BE2C (cell line): ENCODE data around the gene CCDC57.

ENCODE experiments used
- DNase-seq: peaks from one replicate; pipeline ENCODE4 v3.0.0-alpha.2; 2020
- H3K27me3 ChIP-seq: fragments of 250-450 bp; sonication (Bioruptor Pico); 2 replicates; pipeline ENCODE4 v1.5.1; 2020; ENCODE audit warnings: mild to moderate bottlenecking
- H3K36me3 ChIP-seq: fragments of 250-450 bp; sonication (Bioruptor Pico); 2 replicates; pipeline ENCODE4 v1.5.1; 2020; ENCODE audit warnings: mild to moderate bottlenecking
- H3K4me1 ChIP-seq: fragments of 250-450 bp; sonication (Bioruptor Pico); 2 replicates; pipeline ENCODE4 v1.5.1; 2020
- H3K4me3 ChIP-seq: 2 replicates; pipeline ENCODE4 v1.5.1; 2011; ENCODE audit warnings: low read depth, low read length
- H3K9me3 ChIP-seq: fragments of 250-450 bp; sonication (Bioruptor Pico); 2 replicates; pipeline ENCODE4 v1.5.1; 2020
- TF ChIP-seq, protein P1 (sequence below): IDR thresholded peaks from 2 replicates; pipeline ENCODE4 v1.5.1; 2012; ENCODE audit warnings: mild to moderate bottlenecking, low read depth, low read length

CCDC57 gene

GRCh38 chr17:82239401-82239925 lies 26.8 kb upstream of the CCDC57 start:
- no peak for DNase-seq
- Histone ChIP-seq H3K27me3 (no peaks in the 10 kb centered on the region), H3K9me3 (no peaks in the 10 kb centered on the region), H3K4me3 (no peak overlapping the region), H3K4me1 (peaks cover 61% of the 10 kb centered on the region), H3K36me3 (peaks cover 44% of the 10 kb centered on the region)
- TF ChIP-seq, protein P1, sequence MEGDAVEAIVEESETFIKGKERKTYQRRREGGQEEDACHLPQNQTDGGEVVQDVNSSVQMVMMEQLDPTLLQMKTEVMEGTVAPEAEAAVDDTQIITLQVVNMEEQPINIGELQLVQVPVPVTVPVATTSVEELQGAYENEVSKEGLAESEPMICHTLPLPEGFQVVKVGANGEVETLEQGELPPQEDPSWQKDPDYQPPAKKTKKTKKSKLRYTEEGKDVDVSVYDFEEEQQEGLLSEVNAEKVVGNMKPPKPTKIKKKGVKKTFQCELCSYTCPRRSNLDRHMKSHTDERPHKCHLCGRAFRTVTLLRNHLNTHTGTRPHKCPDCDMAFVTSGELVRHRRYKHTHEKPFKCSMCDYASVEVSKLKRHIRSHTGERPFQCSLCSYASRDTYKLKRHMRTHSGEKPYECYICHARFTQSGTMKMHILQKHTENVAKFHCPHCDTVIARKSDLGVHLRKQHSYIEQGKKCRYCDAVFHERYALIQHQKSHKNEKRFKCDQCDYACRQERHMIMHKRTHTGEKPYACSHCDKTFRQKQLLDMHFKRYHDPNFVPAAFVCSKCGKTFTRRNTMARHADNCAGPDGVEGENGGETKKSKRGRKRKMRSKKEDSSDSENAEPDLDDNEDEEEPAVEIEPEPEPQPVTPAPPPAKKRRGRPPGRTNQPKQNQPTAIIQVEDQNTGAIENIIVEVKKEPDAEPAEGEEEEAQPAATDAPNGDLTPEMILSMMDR: no peak

- Histone ChIP-seq H3K27me3 (no peaks in the 10 kb centered on the region), H3K9me3 (no peaks in the 10 kb centered on the region), H3K4me1 (peaks cover 59% of the 10 kb centered on the region), H3K4me3 (no peak overlapping the region), H3K36me3 (peaks cover 35% of the 10 kb centered on the region)
- peak; percentile 24 for DNase-seq
- TF ChIP-seq, protein P1: no peak
Observed at GRCh38 chr17:82238472-82239201, 26.0 kb upstream of the CCDC57 start.

- no peaks in the 10 kb centered on the region for H3K9me3 ChIP-seq
- DNase-seq: peak; percentile 15
- peaks cover 28% of the 10 kb centered on the region for H3K36me3 ChIP-seq
- H3K4me3 ChIP-seq: no peak overlapping the region
- no peaks in the 10 kb centered on the region for H3K27me3 ChIP-seq
- TF ChIP-seq, protein P1: no peak
- H3K4me1 ChIP-seq: peaks cover 52% of the 10 kb centered on the region
Observed at GRCh38 chr17:82237746-82238471, 25.3 kb upstream of the CCDC57 start.

- no peaks in the 10 kb centered on the region for H3K27me3 ChIP-seq
- peaks cover 45% of the 10 kb centered on the region for H3K4me1 ChIP-seq
- DNase-seq: peak; percentile 42
- no peak overlapping the region for H3K4me3 ChIP-seq
- H3K36me3 ChIP-seq: peaks cover 21% of the 10 kb centered on the region
- H3K9me3 ChIP-seq: no peaks in the 10 kb centered on the region
- TF ChIP-seq, protein P1: no peak
Observed at GRCh38 chr17:82237083-82237745, 24.6 kb upstream of the CCDC57 start.

GRCh38 chr17:82236142-82236971 lies 23.7 kb upstream of the CCDC57 start:
- peaks cover 39% of the 10 kb centered on the region for H3K4me1 ChIP-seq
- no peak overlapping the region for H3K4me3 ChIP-seq
- TF ChIP-seq, protein P1: peak; percentile 89
- peak; percentile 86 for DNase-seq
- H3K27me3 ChIP-seq: no peaks in the 10 kb centered on the region
- H3K9me3 ChIP-seq: no peaks in the 10 kb centered on the region
- peaks cover 19% of the 10 kb centered on the region for H3K36me3 ChIP-seq
